GM21825 (cell line): ENCODE results near the gene BCAS2.
"Not testable (repeated sequence)": the region's sequence is repeated elsewhere in the genome, so short reads cannot be mapped to it uniquely, and the experiment has no call there.

Experiments used
- ATAC-seq: cut with Tn5 transposase; IDR thresholded peaks from one replicate; pipeline ENCODE4 v1.9.1; 2021; ENCODE audit warnings: mild to moderate bottlenecking, moderate library complexity; ENCODE audit not compliant: unreplicated experiment

Gene BCAS2

GRCh38 chr1:114581335-114582287 is at the start of gene BCAS2:
Gene BCAS2 (minus strand): TSS chr1:114581615. CDS start chr1:114581591, 24 bp downstream.
- peak; percentile 99 for ATAC-seq

- ATAC-seq = no peak
These were observed 45.7 kb upstream of the BCAS2 start for GRCh38 chr1:114627107-114627506.

- no peak for ATAC-seq
These were observed 41.9 kb upstream of the BCAS2 start for GRCh38 chr1:114623364-114623763.

GRCh38 chr1:114620419-114620818 is 39.0 kb upstream of the BCAS2 start:
- ATAC-seq = no peak

GRCh38 chr1:114618606-114619005 is 37.2 kb upstream of the BCAS2 start:
- no peak for ATAC-seq

- ATAC-seq = no peak
These were observed 29.3 kb upstream of the BCAS2 start for GRCh38 chr1:114610546-114611245.

- ATAC-seq = no peak
These were observed 28.4 kb upstream of the BCAS2 start for GRCh38 chr1:114609826-114610225.

GRCh38 chr1:114609026-114609425 is 27.6 kb upstream of the BCAS2 start:
- no peak for ATAC-seq

- no peak for ATAC-seq
These were observed 25.8 kb upstream of the BCAS2 start for GRCh38 chr1:114607223-114607622.

GRCh38 chr1:114597949-114598348 is 16.5 kb upstream of the BCAS2 start:
- no peak for ATAC-seq

- no peak for ATAC-seq
These were observed 14.2 kb upstream of the BCAS2 start for GRCh38 chr1:114595602-114596001.

- no peak for ATAC-seq
These were observed 12.6 kb upstream of the BCAS2 start for GRCh38 chr1:114594046-114594445.

- ATAC-seq = no peak
These were observed 7.7 kb upstream of the BCAS2 start for GRCh38 chr1:114589122-114589521.

GRCh38 chr1:114588196-114588689 is 6.8 kb upstream of the BCAS2 start:
- no peak for ATAC-seq

- ATAC-seq = no peak
These were observed 6.0 kb upstream of the BCAS2 start for GRCh38 chr1:114587203-114587991.

- ATAC-seq = no peak
These were observed 5.2 kb upstream of the BCAS2 start for GRCh38 chr1:114586513-114587047.

- no peak for ATAC-seq
These were observed 3.8 kb upstream of the BCAS2 start for GRCh38 chr1:114585231-114585630.

GRCh38 chr1:114574365-114574764 is 7.0 kb downstream of the BCAS2 start:
- ATAC-seq = no peak

GRCh38 chr1:114564141-114564540 is 17.3 kb downstream of the BCAS2 start:
- ATAC-seq = no peak

- not testable (repeated sequence) for ATAC-seq
These were observed 18.4 kb downstream of the BCAS2 start for GRCh38 chr1:114562978-114563510.
